Bronchial epithelial cell (primary cell): ENCODE measurements around the gene BIRC6. TPM values are rescaled to one million over a fixed set of nuclear protein-coding genes. Genes with fewer than 3 reads are reported as not detected.

ENCODE experiments used
- DNase-seq: peaks from one replicate; pipeline ENCODE4 v3.0.0-alpha.2; 2010; ENCODE audit warnings: low read depth
- FAIRE-seq: peaks from 2 replicates; lab custom pipeline; 2011; peaks lifted over from hg19 to GRCh38; lab: Jason Lieb, UNC
- H3K27me3 ChIP-seq: 2 replicates; pipeline ENCODE4 v1.5.1; 2011; ENCODE audit warnings: low read length; ENCODE audit not compliant: control insufficient read depth, insufficient read depth
- H3K36me3 ChIP-seq: 2 replicates; pipeline ENCODE4 v1.5.1; 2011; ENCODE audit warnings: low read length; ENCODE audit not compliant: control insufficient read depth, insufficient read depth
- H3K4me3 ChIP-seq: 2 replicates; pipeline ENCODE4 v1.5.1; 2011; ENCODE audit warnings: mild to moderate bottlenecking, low read depth, low read length, control low read depth
- CTCF ChIP-seq: IDR thresholded peaks from 2 replicates; pipeline ENCODE4 v1.5.1; 2011; ENCODE audit warnings: mild to moderate bottlenecking, moderate library complexity, low read length, control low read depth, inconsistent platforms; ENCODE audit not compliant: insufficient read depth, severe bottlenecking
- total RNA-seq: library from RNA; depleted of rRNA; stranded (reverse); fragments of >200 nt; gene quantifications from 2 replicates; pipeline ENCODE4 v1.2.1, GENCODE V29; 2014

The BIRC6 gene
- total RNA-seq, 1 donor from 2014 or later: 119 TPM

- Histone ChIP-seq H3K4me3 (no peak overlapping the region), H3K27me3 (no peaks in the 10 kb centered on the region), H3K36me3 (peaks cover 3% of the 10 kb centered on the region)
- DNase-seq (no peak), FAIRE-seq (no peak)
- no peak for TF ChIP-seq CTCF
Measured at GRCh38 chr2:32565902-32566301, 209.1 kb downstream of the BIRC6 start.

DNA sequence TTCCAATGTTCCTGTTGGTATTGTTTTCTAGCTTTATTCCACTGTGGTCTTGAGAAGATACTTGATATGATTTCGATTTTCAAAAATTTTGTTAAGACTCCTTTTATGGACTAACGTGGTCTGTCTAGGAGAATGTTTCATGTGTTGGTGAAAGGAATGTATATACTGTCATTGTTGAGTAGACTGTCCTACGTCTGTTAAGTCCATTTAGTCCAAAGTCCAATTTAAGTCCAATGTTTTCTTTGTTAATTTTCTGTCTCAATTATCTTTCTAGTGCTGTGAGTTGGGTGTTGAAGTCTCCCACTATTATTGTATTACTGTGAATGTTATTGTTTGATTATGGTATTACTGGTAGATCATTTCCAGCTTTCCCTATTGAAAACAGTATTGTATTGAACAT lies 215.2 kb downstream of the BIRC6 start:
- Histone ChIP-seq H3K4me3 (no peak overlapping the region), H3K27me3 (no peaks in the 10 kb centered on the region), H3K36me3 (peaks cover 5% of the 10 kb centered on the region)
- DNase-seq (no peak), FAIRE-seq (no peak)
- no peak for TF ChIP-seq CTCF

DNA sequence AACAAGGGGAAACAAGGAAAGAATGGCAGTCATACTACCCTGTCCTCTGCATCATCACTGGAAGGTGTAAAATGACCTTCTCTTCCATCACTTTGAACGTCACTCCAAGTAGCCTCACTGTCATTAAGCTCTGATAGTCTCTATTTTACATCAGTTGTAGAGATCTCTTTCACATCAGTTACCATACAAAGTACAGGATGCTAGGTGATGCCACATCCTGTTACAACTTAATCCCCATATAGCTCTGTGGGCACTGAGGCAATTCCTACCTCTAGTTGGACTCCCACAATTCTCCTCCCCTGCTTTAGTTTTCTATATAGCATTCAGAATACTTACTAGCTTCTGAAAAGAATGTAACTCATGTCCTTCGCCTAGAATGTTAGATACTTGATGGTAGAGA lies 215.9 kb downstream of the BIRC6 start:
- Histone ChIP-seq H3K36me3 (peaks cover 5% of the 10 kb centered on the region), H3K27me3 (no peaks in the 10 kb centered on the region), H3K4me3 (no peak overlapping the region)
- FAIRE-seq (no peak), DNase-seq (no peak)
- no peak for TF ChIP-seq CTCF

DNA sequence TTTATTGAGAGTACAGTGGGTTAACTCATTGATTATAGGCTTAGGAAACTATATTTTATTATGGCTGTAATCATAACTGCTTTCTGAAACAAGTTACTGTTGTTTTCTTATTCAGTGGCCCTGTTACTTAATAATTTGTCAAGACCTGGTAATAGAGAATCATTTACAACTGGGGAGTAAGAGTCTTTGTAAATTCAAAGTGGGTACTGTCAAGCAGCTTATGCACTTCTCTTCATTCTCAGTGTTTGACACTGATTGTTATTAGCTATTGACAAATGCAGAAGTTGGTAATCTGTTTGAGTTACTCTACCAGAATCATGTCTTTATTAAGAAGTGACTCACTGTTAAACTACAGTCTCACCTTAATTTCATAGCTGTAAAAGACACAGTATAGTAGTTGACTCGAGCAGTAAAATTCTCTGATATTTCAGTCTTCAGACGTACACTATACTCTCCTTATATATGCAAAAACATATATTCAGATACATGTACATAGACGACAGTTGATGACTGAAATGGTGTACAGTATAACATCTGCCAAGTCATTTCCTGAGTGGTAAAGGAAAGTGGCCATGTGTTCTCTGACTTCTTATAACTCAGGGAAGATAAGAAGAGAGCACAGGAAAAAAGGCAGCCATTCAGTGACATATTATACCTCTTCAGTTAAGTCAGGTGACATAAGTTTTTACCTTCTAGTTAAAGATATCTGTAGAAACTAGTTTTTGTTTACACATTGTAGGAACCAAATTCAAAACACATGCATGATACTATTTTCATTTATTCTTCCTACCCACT lies 235.0 kb downstream of the BIRC6 start:
- TF ChIP-seq CTCF: no peak
- Histone ChIP-seq H3K27me3 (no peaks in the 10 kb centered on the region), H3K4me3 (no peak overlapping the region), H3K36me3 (no peaks in the 10 kb centered on the region)
- DNase-seq (peak; percentile 30), FAIRE-seq (no peak)

GRCh38 chr2:32594573-32594972 lies 237.8 kb downstream of the BIRC6 start:
- H3K4me3 ChIP-seq: no peak overlapping the region
- no peaks in the 10 kb centered on the region for H3K27me3 ChIP-seq
- FAIRE-seq: no peak
- no peak for TF ChIP-seq CTCF
- no peak for DNase-seq
- peaks cover 1% of the 10 kb centered on the region for H3K36me3 ChIP-seq

GRCh38 chr2:32611366-32611765 lies 254.5 kb downstream of the BIRC6 start:
- no peak for TF ChIP-seq CTCF
- no peaks in the 10 kb centered on the region for H3K27me3 ChIP-seq
- DNase-seq (peak; percentile 46), FAIRE-seq (no peak)
- H3K4me3 ChIP-seq: no peak overlapping the region
- peaks cover 4% of the 10 kb centered on the region for H3K36me3 ChIP-seq
